NCI-H2227 (cell line): Measurements from ENCODE around the gene CYP2R1.
"Not testable (repeated sequence)": the region's sequence is repeated elsewhere in the genome, so short reads cannot be mapped to it uniquely, and the experiment has no call there.

Experiments
- DNase-seq: peaks from one replicate; lab custom pipeline; 2025; ENCODE audit not compliant: unreplicated experiment; lab: John Stamatoyannopoulos, UW

CYP2R1 gene

DNA sequence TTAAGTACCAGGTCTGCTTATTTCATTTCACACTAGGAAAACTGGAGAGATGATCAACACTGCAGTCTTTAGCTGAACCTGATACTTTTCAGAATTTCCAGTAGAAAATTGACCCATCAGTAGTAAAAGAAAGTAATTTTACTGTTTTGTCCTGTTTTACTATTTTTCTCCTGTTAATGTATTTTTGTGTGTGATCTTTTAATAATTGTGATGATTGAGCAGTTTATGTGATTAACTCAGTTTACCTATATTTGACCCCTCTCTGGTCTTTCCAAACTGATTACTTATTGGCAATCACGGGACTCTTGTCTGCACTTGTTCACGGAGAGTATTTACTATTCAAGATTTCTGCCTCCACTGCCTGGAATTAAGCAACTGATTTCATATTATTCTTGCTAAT is 546 bp upstream of the CYP2R1 start:
- no peak for DNase-seq

DNA sequence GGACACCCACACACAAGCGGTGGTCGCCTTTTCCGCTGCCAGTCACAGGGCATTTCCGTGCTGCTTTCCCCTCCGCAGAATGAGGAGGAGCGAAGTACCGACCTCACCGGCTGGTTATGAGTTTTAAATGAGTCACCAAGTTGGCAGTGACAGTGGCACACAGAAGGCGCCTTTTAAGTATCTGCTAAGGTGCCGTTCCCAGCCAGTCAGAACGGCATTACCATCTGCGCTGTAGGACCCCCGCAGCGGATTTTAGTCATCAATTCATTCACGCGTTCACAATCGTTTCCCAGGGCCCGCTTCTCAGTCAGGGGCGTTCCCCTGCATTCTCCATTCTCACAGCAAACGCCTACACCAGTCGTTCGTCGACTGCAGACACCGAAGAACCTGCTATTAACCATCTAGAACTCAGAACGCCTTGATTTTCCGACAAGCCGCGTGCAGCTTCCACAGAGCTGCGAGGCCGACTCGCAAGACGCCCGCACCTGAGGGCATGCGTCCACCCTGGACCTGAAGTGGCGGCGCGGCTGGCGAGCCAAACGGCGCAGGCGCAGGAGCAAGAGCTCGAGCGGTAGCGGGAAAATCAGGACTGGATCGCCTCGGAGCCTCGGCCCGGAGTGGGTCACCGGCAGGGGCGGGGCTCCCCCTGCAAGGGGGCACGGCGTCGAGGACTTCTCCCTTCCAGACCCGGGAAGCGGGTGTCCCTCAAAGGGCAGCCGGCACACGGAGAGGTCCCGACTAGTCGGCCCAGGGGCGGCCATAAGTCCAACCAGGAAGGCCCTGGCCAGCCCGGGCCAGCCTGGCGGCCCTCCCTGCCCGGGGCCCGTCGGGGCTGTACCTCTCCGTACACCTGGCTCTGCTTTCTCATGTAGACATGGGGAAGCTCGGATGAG is 642 bp downstream of the CYP2R1 start:
- DNase-seq = peak; percentile 87

DNA sequence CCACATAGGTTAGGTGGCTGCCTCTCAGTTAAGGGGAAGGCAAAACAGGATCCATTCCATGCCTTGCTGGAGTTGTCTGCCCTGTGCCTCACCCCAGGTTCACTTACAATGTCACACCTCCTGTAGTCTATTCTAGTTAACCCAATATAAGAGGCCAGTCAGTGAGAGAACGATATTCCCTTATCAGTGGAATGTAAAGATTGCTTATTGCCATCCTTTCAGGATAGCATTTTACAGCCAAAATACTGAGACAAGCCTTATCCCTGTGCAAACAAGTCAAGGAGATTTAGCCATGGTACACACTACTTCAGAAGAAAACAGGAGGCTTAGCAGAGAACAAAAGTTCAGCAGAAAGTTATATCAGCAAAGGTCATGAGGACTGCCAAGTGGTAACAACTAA is 5.5 kb downstream of the CYP2R1 start:
- DNase-seq = no peak

DNA sequence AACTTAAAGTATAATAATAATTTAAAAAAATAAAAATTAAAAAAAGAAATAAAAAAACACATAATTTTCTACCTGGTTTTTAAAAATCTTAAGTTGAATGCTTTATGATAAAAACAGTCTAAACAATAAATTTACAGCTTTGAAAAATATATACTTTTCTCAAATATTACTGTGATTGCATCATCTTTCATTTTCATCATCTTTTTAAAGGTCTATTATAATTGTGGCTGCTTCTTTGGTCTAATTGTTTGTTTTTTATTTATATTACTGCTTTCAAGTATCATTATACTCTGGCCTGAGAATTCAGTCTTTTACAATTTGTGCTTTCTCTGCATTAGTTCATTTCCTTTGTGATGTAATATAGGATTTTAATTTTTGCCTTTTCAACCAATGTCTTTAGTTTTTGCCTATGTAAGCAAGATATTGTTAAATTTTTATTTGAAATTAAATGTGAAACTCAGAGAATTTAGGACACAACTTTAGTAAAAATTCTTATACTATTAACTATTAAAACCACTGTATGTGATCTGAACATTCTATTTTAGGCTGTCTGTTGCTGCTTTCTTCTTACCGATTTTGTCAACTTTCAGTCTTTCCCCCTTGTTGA is 7.3 kb downstream of the CYP2R1 start:
- no peak for DNase-seq

DNA sequence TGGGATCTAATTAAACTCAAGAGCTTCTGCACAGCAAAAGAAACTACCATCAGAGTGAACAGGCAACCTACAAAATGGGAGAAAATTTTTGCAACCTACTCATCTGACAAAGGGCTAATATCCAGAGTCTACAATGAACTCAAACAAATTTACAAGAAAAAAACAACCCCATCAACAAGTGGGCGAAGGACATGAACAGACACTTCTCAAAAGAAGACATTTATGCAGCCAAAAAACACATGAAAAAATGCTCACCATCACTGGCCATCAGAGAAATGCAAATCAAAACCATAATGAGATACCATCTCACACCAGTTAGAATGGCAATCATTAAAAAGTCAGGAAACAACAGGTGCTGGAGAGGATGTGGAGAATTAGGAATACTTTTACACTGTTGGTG is 8.3 kb downstream of the CYP2R1 start:
- DNase-seq = not testable (repeated sequence)

DNA sequence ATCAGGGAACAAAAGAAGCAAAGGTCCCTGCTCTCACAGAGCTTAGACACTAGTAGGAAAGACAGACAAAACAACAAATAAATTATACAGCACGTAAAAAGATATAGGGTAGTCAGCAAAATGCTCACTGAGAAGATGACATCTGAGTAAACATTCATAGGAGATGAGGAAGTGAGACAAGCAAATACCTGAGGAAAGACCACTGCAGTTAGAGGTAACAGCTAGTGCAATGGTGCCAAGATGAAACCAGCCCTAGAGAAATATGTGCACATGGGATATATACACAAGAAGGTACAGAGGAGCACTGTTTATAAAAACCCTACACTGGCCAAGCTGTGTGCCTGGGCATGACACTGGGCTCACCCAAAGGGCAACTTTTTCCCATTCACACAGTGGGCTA is 9.8 kb downstream of the CYP2R1 start:
- DNase-seq = no peak

DNA sequence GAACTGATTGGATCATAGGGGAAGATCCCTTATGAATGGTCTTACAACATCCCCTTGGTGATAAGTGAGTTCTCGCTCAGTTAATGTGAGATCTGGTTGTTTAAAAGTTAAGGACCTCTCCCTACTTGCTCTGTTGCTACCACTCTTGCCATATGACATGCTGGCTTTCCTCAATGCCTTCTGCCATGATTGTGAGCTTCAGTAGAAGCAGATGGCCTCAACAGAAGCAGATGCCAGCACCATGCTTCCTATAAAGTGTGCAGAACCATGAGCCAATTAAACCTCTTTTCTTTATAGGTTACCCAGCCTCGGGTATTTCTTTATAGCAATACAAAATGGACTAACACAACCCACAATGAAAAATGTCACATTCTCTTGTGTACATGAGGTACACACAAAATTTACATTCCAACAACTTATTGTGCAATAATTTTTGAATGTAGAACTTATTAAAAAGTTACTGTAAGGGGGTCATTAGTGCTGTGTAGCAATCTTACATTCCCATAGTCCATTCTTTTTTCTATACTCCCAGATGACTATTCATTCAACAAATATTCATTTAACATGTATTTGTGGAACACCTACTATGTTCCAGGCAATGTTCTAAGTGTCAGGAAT is 10.3 kb downstream of the CYP2R1 start:
- no peak for DNase-seq

DNA sequence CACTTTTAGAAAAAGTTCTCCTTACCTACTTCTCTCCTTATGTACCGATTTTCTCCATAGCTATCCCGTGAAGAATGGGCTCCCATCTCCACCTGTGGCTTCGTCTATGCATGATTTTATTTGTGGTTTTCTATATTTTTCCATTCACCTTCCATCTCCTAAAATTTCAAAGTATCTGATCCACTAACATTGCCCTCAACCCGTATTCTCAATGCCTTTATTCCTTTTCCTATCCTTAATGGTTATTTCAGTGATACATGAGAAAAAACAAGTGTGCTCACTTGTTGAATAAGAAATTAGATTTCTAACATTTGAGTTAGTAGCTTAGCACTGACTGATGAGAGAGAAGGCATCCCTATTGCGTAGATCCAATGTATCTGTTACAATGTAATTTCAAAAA is 16.9 kb downstream of the CYP2R1 start:
- DNase-seq = no peak

DNA sequence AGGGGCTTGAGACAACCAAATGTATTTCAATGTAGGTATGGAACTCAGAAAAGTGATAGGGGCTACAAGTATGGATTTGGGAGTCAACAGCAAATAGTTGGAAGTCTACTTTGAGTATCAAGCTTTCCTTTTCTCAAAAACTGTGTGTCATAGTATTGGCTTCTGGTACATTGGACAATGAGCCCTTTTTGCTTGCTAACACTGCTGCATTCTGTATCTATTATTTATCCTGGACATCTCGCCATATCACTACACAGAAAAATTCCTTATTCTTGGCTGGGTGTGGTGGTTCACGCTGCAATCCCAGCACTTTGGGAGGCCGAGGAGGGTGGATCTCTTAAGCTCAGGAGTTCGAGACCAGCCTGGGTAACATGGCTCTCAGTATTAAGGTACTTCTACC is 18.4 kb downstream of the CYP2R1 start:
- no peak for DNase-seq

DNA sequence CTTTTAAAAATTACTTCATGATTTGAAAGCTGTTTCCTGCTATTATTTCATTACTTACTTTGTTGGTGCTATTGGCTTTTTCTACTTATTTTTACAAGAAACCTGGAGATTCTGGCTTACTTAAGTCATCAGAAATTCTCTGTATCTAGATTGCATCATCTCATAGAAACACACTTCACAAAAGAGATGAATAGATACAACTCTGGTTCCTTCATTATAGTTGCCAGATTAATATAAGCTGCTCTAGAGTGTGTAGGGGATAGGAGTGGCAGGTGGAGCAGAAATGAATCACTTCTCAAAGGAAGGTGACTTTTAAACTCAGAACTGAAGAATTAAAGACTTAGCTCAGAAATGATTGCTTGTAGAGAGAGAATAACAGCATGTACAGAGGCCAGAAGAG is 20.0 kb downstream of the CYP2R1 start:
- DNase-seq = no peak

DNA sequence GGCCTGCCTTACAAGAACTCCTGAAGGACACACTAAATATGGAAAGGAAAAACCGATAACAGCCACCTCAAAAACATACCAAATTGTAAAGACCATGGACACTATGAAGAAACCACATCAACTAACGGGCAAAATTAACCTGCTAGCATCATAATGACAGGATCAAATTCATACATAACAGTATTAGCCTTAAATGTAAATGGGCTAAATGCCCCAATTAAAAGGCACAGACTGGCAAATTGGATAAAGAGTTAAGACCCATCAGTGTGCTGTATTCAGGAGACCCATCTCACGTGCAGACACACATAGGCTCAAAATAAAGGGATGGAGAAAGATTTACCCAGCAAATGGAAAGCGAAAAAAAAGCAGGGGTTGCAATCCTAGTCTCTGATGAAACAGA is 28.3 kb downstream of the CYP2R1 start:
- DNase-seq = not testable (repeated sequence)

DNA sequence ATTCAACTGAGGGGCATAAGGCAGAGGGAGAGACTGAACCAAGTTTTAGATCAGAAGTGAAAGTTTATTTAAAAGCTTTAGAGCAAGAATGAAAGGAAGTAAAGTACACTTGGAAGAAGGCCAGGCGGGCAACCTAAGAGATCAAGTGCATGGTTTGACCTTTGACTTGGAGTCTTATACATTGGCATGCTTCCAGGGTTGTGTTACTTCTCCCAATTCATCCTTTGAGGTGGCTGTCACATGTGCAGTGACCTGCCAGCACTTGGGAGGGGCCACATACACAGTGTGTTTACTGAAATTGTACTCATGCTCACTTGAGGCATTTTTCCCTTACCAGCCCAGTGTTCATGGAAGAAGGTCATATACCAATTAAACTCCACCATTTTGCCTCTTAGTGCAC is 30.4 kb downstream of the CYP2R1 start:
- DNase-seq = no peak

DNA sequence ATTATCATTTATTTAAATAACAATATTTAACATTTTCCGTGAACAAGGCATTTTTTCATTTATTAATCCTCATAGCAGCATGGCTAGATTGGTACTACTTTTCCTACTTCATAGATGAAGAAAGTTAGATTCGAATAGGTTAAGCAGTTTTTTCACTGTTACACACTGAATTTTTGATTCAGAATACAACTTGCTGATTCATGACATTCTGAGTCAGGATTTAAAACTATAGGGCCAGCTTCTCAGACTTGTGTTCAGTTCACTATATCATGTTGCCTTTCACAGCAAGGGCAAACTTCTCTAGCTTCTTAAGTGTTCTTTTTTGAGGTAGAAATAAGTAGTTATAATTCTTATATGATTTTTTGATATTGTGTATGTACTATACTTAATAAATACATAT is 31.5 kb downstream of the CYP2R1 start:
- no peak for DNase-seq

DNA sequence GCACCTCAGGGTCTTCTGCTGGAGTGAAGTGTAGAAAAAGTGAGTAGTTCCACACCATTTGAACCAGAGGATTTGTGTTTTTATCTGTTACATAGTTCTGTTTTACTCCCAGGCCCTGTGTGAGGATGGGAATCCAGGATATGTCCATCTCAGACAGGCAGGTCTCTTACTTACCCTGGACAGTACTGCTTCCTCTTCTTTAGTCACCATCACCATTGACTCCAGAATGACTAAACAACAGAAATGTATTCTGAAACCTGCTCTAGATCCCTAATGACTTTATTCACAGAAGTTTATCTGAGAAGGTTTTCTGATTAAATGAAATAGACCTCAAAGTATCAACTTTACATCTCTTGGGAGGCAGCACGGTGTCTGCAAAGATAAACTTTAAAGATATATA is 33.6 kb downstream of the CYP2R1 start:
- DNase-seq = no peak

DNA sequence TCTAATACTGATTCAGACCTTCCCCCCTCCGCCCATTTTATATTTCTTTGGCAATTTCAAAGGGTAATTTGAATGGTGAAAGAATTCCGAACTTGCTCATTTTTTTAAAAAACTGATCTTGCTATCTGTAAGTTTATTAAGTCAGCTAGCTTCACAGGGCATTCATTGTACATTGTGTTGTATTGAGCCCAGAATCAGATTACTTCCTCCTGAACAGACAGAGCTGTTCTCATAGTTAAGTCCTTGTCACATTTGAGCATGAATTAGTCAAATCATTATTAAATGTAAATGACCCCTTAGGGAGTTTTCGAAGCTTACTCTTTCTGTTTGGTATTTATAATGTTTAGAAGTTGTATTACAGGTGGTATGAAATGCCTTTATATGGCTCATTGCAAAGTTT is 34.4 kb downstream of the CYP2R1 start:
- DNase-seq = no peak

DNA sequence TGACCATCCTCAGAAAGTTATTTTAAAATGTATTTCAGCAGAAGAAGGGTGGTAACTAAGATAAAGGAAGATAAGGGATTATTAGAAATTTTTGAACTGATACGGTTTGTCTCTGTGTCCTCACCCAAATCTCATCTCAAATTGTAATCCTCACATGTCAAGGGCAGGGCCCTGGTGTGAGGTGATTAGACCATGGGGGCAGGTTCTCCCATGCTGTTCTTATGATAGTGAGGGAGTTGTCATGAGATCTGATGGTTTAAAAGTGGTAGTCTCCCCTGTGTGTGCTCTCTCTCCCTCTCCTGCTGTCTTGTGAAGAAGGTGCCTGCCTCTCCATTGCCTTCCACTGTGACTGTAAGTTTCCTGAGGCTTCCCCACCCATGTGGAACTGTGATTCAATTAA is 36.1 kb downstream of the CYP2R1 start:
- DNase-seq = no peak

DNA sequence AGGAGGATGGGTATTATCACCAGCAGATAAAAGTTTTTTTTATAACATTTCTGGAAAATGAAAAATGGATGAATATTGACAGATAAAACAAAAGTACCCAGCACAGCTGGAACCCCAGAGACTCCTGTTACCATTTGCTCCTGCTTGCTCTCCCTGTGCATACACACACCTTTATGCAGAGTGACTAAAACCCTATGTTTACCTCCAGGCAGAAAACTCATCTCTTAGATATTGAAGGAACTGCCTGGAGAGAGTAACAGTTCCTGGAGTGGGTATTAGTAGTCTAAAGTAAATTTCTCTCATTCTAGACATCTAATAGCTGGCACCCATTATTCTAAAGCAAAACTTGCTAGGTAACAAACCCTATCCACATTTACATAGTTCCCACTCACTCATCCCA is 38.0 kb downstream of the CYP2R1 start:
- no peak for DNase-seq

DNA sequence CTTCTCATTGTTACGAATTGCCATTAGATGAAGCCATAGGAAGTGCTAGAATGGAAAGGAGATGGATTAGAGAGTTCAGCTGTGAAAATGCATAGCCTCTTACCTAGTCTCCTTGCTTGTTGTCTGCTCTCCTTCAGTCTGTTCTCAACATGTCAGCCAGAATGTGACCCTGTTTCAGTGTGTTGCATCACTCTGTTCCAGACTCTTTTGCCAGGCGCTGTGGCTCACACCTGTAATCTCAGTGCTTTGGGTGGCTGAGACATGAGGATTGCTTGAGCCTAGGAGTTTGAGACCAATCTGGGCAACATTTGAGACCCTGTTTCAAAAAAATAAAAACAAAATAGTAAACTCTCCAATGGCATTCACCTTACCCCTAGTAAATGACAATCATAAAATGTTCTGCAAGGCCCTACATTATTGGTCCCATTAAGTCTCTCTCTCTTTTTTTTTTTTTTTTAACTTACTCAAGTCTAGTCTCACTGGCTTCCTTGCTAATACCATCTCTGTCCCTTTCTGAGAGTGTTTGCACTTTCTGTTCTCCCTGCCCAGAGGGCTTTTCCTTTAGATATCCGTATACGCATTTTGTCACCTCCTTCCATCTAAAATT is 39.4 kb downstream of the CYP2R1 start:
- DNase-seq = no peak

DNA sequence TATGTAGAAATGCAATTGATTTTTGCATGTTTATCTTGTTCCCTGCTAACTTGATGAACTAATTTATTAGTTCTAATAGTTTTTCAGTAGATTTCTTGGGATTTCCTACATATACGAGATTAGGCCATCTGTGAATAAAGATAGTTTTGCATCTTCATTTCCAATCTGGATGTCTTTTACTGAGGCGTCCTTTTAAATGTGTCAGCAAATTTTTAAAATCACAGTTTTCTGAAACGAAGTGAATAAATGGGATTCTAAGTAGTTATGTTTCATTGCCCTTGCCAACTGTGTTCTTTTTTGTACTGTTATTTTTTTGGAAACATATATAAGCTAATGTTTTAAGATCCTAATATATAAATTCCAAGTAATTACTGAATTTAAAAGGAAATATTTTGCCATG is 50.0 kb downstream of the CYP2R1 start:
- DNase-seq = no peak

DNA sequence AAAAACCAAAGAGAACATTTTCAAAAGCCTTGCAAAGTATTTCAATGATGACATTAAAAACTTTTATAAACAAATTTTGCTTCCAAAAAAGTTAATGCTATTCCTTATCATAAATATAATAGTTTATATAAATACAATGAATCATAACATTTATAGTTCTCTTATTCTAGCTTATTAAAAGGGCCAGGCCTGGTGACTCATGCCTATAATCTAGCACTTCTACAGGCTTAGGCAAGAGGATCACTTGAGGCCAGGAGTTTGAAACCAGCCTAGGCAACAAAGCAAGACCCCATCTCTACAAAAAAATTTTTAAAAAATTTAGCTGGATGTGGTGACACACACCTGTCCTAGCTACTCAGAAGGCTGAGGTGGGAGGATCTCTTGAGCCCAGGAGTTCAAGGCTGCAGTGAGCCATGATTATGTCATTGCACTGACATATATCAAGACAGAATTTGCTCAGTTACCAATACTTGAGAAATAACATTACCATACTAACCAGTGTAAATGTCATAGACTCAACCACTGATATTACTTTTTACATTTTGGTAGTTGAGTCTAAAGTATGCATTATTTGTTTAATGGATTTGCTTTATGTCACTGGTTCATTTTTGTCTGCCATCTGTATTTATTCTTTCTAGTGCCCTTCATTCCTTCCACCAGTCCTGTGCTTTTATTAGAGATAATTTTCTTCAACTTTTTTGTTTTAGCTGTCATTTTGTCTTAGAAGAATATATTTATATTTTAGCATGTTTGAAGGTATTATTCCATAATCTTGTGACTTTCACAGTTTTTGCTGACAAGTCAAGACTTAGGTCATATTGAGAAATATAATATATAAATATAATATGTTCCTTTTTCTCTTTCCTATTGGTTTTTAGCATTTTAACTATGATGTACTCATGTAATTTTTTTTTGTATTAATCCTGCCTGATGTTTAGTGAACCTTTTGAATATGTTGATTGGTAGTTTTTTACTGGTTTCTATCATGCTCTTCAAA is 56.2 kb downstream of the CYP2R1 start:
- DNase-seq = no peak
